ENCODE results near the gene SGTB.

The SGTB gene

DNA sequence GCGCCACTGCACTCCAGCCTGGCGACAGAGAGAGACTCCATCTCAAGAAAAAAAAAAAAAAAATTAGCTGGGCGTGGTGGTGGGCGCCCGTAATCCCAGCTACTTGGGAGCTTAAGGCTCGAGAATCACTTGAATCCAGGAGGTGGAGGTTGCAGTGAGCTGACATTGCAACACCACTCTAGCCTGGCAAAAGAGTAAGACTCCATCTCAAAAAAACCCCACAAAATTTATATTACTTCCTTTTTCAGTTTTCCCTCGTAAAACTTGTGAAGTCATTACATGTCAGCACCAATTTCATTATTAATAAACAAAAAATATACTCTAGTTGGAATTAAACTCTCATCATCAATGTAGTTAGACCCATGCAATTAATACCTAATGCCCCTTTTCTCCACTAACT lies 53.2 kb downstream of the SGTB start:
- peaks cover 58% of the 10 kb centered on the region for H3K36me3 ChIP-seq (ENCODE audit: control insufficient read depth, insufficient read depth, low read length)
- H3K9ac ChIP-seq (ENCODE audit: low read depth, low read length): no peak overlapping the region
- H3K27me3 ChIP-seq (ENCODE audit: control insufficient read depth, insufficient read depth, low read length): no peaks in the 10 kb centered on the region
- no peak overlapping the region for H3K27ac ChIP-seq (ENCODE audit: low read depth, low read length)
- H3K9me3 ChIP-seq (ENCODE audit: control insufficient read depth, insufficient read depth, low read length): no peaks in the 10 kb centered on the region
- H3K4me3 ChIP-seq (ENCODE audit: low read depth, low read length): no peak overlapping the region
- H3K4me1 ChIP-seq (ENCODE audit: control insufficient read depth, insufficient read depth, low read length): no peaks in the 10 kb centered on the region

DNA sequence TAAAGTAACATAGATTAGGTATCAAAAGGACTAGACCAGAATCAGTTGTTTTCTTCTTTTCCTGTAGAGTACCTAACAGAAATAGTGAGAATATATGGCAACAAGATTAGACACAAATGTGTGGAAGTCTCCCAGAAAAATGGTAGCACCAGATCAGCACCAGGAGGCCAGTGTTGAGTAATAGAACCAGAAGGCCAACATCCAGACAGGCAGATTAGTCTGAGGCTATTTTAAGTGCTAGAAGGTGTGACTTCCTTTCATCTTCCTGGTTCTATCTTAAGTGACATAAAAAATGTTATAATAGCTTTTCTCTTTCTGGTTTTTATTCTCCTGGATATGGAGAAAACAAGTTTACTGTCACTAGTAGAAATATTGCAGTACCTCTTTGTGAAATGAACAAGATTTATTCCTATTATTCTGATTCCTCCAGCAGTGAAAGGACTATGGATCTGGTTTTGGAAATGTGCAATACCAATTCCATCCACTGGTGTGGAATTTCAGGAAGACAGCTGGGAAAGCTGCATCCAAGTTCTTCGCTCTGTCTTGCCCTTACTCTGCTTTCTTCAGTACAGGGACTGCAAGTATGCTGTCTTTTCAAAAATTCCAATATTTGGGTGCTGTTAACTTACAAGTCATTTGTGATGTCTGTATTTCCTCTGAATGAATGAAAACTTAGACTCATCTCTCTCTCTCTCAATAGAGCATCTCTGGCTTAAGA lies 57.9 kb downstream of the SGTB start:
- Histone ChIP-seq H3K36me3 (ENCODE audit: control insufficient read depth, insufficient read depth, low read length) (peaks cover 53% of the 10 kb centered on the region), H3K27me3 (ENCODE audit: control insufficient read depth, insufficient read depth, low read length) (no peaks in the 10 kb centered on the region)

GRCh38 chr5:65654713-65655112 lies 67.2 kb downstream of the SGTB start:
- Histone ChIP-seq H3K27ac (ENCODE audit: low read depth, low read length) (no peak overlapping the region), H3K36me3 (ENCODE audit: control insufficient read depth, insufficient read depth, low read length) (peaks cover 20% of the 10 kb centered on the region), H3K9me3 (ENCODE audit: control insufficient read depth, insufficient read depth, low read length) (no peaks in the 10 kb centered on the region), H3K27me3 (ENCODE audit: control insufficient read depth, insufficient read depth, low read length) (no peaks in the 10 kb centered on the region), H3K9ac (ENCODE audit: low read depth, low read length) (no peak overlapping the region), H3K4me3 (ENCODE audit: low read depth, low read length) (no peak overlapping the region), H3K4me1 (ENCODE audit: control insufficient read depth, insufficient read depth, low read length) (no peaks in the 10 kb centered on the region)

More for the DNA sequence above, 57.9 kb downstream of the SGTB start:
- H3K4me1 ChIP-seq (ENCODE audit: control insufficient read depth, insufficient read depth, low read length): no peaks in the 10 kb centered on the region
- no peak overlapping the region for H3K9ac ChIP-seq (ENCODE audit: low read depth, low read length)
- peak overlapping the region; percentile 44 for H3K27ac ChIP-seq (ENCODE audit: low read depth, low read length)
- no peaks in the 10 kb centered on the region for H3K9me3 ChIP-seq (ENCODE audit: control insufficient read depth, insufficient read depth, low read length)
- H3K4me3 ChIP-seq (ENCODE audit: low read depth, low read length): no peak overlapping the region

DNA sequence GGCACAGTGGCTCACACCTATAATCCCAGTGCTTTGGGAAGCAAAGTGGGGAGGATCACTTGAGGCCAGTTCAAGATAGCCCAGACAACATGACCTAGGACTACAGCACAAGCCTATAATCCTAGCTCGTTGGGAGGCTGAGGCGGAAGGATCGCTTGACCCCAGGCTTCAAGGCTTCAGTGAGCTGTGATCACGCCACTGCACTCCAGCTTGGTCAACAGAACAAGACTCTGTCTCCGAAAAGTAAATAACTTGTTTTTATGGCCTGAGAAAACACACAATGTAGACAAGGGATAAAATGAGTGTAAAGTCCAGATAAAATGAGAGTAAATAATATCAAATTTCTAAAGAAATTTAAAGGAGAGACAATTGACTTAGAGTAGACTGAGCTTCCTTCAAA lies 70.8 kb downstream of the SGTB start:
- Histone ChIP-seq H3K36me3 (ENCODE audit: control insufficient read depth, insufficient read depth, low read length) (peaks cover 19% of the 10 kb centered on the region), H3K9me3 (ENCODE audit: control insufficient read depth, insufficient read depth, low read length) (no peaks in the 10 kb centered on the region), H3K4me1 (ENCODE audit: control insufficient read depth, insufficient read depth, low read length) (peaks cover 16% of the 10 kb centered on the region), H3K4me3 (ENCODE audit: low read depth, low read length) (no peak overlapping the region), H3K27ac (ENCODE audit: low read depth, low read length) (no peak overlapping the region), H3K9ac (ENCODE audit: low read depth, low read length) (no peak overlapping the region), H3K27me3 (ENCODE audit: control insufficient read depth, insufficient read depth, low read length) (no peaks in the 10 kb centered on the region)

DNA sequence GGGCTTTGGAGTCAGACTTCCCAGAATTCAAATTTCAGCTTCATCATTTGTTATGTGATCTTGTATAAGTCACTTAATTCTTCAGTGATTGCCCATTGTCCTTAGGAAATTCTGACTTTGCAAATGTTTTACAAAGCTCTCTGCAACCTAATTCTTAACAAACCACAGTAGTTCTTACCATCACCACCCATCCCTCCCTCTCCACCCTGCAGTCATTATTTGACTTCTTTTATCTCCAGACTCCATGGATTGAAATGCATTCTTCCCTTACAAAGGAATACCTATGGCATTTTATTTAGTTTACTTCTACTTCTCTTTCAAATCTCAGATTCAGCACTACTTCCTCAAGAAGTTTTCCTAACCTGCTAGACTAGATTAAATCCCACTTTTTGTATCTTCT lies 74.0 kb downstream of the SGTB start:
- Histone ChIP-seq H3K27ac (ENCODE audit: low read depth, low read length) (peak overlapping the region; percentile 78), H3K4me3 (ENCODE audit: low read depth, low read length) (peak overlapping the region; percentile 34; the same call in 1 of the 2 replicates), H3K36me3 (ENCODE audit: control insufficient read depth, insufficient read depth, low read length) (peaks cover 16% of the 10 kb centered on the region), H3K9ac (ENCODE audit: low read depth, low read length) (0 out of 2 replicates have a peak overlapping the region, but pooled peaks have one; percentile 5), H3K4me1 (ENCODE audit: control insufficient read depth, insufficient read depth, low read length) (peaks cover 16% of the 10 kb centered on the region), H3K27me3 (ENCODE audit: control insufficient read depth, insufficient read depth, low read length) (no peaks in the 10 kb centered on the region), H3K9me3 (ENCODE audit: control insufficient read depth, insufficient read depth, low read length) (no peaks in the 10 kb centered on the region)

DNA sequence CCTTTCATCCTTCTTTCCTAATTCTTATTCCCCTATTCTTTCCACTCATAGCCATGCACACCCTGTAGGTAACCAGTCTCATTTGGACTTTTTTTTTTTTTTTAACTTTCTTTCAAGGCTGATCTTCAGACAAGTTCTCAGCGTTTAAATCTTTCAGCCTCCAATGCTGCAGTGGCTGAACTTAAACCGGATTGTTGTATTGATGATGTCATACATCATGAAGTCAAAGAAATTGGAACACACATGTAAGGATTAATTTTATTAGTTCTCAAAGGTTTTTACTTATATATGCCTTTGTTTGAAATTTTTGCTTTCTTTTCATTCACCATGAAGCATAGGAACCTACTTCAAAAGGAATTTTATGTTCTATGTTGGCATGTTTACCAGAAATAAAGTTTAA lies 75.0 kb downstream of the SGTB start:
- Histone ChIP-seq H3K9me3 (ENCODE audit: control insufficient read depth, insufficient read depth, low read length) (no peaks in the 10 kb centered on the region), H3K36me3 (ENCODE audit: control insufficient read depth, insufficient read depth, low read length) (peaks cover 11% of the 10 kb centered on the region; the same call in 1 of the 2 replicates), H3K27me3 (ENCODE audit: control insufficient read depth, insufficient read depth, low read length) (no peaks in the 10 kb centered on the region), H3K9ac (ENCODE audit: low read depth, low read length) (no peak overlapping the region), H3K27ac (ENCODE audit: low read depth, low read length) (no peak overlapping the region), H3K4me1 (ENCODE audit: control insufficient read depth, insufficient read depth, low read length) (peaks cover 16% of the 10 kb centered on the region), H3K4me3 (ENCODE audit: low read depth, low read length) (no peak overlapping the region)

GRCh38 chr5:65640240-65640639 lies 81.7 kb downstream of the SGTB start:
- Histone ChIP-seq H3K4me3 (ENCODE audit: low read depth, low read length) (no peak overlapping the region), H3K27ac (ENCODE audit: low read depth, low read length) (no peak overlapping the region), H3K4me1 (ENCODE audit: control insufficient read depth, insufficient read depth, low read length) (no peaks in the 10 kb centered on the region), H3K9me3 (ENCODE audit: control insufficient read depth, insufficient read depth, low read length) (no peaks in the 10 kb centered on the region), H3K27me3 (ENCODE audit: control insufficient read depth, insufficient read depth, low read length) (no peaks in the 10 kb centered on the region), H3K9ac (ENCODE audit: low read depth, low read length) (no peak overlapping the region), H3K36me3 (ENCODE audit: control insufficient read depth, insufficient read depth, low read length) (peaks cover 42% of the 10 kb centered on the region)

GRCh38 chr5:65630981-65631380 lies 90.9 kb downstream of the SGTB start:
- Histone ChIP-seq H3K27me3 (ENCODE audit: control insufficient read depth, insufficient read depth, low read length) (no peaks in the 10 kb centered on the region), H3K36me3 (ENCODE audit: control insufficient read depth, insufficient read depth, low read length) (peaks cover 13% of the 10 kb centered on the region), H3K4me3 (ENCODE audit: low read depth, low read length) (no peak overlapping the region), H3K9ac (ENCODE audit: low read depth, low read length) (no peak overlapping the region), H3K9me3 (ENCODE audit: control insufficient read depth, insufficient read depth, low read length) (no peaks in the 10 kb centered on the region), H3K27ac (ENCODE audit: low read depth, low read length) (no peak overlapping the region), H3K4me1 (ENCODE audit: control insufficient read depth, insufficient read depth, low read length) (0 out of 2 replicates have a peak, but pooled peaks cover under 1% of the 10 kb centered on the region)

GRCh38 chr5:65625743-65626142 lies 96.2 kb downstream of the SGTB start:
- H3K27ac ChIP-seq (ENCODE audit: low read depth, low read length): no peak overlapping the region
- H3K4me3 ChIP-seq (ENCODE audit: low read depth, low read length): peak overlapping the region; percentile 100
- H3K9me3 ChIP-seq (ENCODE audit: control insufficient read depth, insufficient read depth, low read length): no peaks in the 10 kb centered on the region
- peaks cover 6% of the 10 kb centered on the region for H3K36me3 ChIP-seq (ENCODE audit: control insufficient read depth, insufficient read depth, low read length)
- H3K9ac ChIP-seq (ENCODE audit: low read depth, low read length): peak overlapping the region; percentile 78
- no peaks in the 10 kb centered on the region for H3K27me3 ChIP-seq (ENCODE audit: control insufficient read depth, insufficient read depth, low read length)
- H3K4me1 ChIP-seq (ENCODE audit: control insufficient read depth, insufficient read depth, low read length): peaks cover 8% of the 10 kb centered on the region; the same call in 1 of the 2 replicates

DNA sequence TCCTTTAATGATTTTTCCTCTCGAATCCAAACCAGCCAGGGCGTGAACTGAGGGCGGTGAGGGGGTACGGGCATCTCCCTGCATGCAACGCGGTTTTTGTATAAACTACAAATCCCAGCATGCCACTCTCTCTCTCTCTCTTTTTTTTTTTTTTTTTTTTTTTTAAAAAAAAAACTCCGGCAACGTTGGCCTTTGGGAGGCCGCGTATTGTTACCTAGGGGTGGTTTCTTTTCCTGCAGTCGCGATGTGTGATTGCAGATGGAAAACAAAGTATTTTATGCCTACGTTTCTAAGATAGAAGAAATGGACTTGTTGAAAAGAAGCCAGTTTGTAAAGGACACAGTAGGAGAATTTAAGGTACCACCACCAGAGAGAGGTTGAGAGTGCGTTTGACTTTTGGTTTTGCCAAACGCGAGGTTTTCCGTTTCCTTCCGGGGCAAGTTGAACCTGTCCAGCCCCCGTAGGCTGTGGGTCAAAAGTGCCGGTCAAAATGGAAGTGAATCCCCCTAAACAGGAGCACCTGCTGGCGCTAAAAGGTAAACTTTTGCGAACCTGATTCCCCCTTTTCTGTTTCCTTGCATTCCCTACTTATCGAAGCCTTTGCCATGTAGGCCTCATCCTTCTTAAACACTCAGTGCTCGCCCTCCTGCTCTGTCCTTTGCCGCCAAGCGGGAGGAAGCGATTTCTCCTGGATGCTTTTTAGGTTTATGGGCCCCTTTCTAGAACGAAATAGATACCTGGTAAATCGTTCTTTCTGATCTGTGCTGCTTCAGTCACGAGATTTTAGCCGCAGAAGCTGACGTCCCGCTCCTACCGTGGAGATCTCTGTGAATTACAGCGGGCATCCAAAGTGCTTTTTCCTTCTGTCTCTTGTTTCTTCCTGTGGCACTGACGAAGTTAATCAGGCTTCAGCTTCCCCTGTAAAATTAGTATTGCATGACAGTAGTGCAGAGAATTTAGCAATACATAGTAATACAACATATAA lies 97.0 kb downstream of the SGTB start, which contains the start of the genes SHLD3 and TRAPPC13:
Gene SHLD3 (plus strand): TSS at position 457 of the 985 bp plus-strand sequence. CDS start 4,561 bp downstream, outside the sequence.
Gene TRAPPC13 (plus strand): TSS at position 457 of the 985 bp plus-strand sequence. CDS start 34 bp downstream, at position 491.
- H3K9ac ChIP-seq (ENCODE audit: low read depth, low read length): peak within 1 kb of the TSS; percentile 83
- peak within 1 kb of the TSS; percentile 90 for H3K27ac ChIP-seq (ENCODE audit: low read depth, low read length)
- H3K4me1 ChIP-seq (ENCODE audit: control insufficient read depth, insufficient read depth, low read length): peaks cover 8% of the 10 kb centered on the region; the same call in 1 of the 2 replicates
- no peaks in the 10 kb centered on the region for H3K27me3 ChIP-seq (ENCODE audit: control insufficient read depth, insufficient read depth, low read length)
- H3K4me3 ChIP-seq (ENCODE audit: low read depth, low read length): peak within 1 kb of the TSS; percentile 100
- H3K36me3 ChIP-seq (ENCODE audit: control insufficient read depth, insufficient read depth, low read length): peaks cover 5% of the 10 kb centered on the region
- no peaks in the 10 kb centered on the region for H3K9me3 ChIP-seq (ENCODE audit: control insufficient read depth, insufficient read depth, low read length)
